Muscle of back (tissue), 11 donors: ENCODE results near the gene TXN2. TPM values are rescaled to one million over a fixed set of nuclear protein-coding genes. Genes with fewer than 3 reads are reported as not detected.
"Not testable (repeated sequence)": the region's sequence is repeated elsewhere in the genome, so short reads cannot be mapped to it uniquely, and the experiment has no call there.

Experiments
- DNase-seq, 3 donors: peaks; one replicate each; pipeline versions ENCODE4 v3.0.0 to v3.0.0-alpha.2; 2013
- polyA plus RNA-seq, 10 donors: library from polyadenylated mRNA; unstranded; fragments of 120-200 nt; gene quantifications; one replicate each; pipeline ENCODE4 v1.2.1, GENCODE V29; 2013; ENCODE audit not compliant: insufficient read length in 10 of 10

The TXN2 gene
- polyA plus RNA-seq, 10 donors = 92.9 to 113 (median 108) TPM

DNA sequence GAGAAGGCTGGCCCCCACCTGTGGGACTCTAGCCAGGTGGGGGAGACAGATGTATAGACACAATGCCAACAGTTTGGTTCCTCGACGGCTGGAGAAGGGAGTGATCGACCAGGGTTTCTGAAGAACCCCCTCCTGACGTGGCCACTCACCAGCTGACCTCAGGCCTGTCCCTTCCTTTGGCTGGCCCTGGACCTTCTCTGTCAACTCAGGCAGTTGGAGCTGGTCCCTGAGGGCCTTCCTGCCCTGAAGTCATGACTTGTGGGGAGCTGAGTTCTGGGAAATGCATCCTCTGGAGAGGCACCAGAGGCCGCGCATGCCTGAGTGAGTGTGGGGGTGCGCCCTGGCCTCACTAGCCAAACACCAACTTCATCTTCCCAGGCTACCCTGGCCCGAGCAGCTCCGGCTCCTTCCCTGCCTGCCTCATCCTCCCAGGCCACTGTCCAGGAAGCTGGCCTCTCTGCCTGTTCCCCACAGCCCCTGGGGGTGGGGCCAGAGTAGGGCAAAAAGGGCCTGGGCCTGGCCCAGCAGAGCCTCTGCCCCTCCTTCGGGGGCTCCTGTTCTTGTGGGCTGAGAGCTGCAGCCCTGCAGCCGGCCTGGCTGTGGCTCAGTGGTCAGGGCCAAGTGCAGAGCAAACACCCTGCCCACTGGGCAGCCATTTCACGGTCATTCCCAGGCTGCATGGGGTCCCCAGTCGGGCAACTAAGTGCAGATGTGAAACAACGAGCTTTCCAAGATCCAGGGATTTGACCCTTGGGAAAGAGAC is 23.6 kb downstream of the TXN2 start:
- no peak for DNase-seq

DNA sequence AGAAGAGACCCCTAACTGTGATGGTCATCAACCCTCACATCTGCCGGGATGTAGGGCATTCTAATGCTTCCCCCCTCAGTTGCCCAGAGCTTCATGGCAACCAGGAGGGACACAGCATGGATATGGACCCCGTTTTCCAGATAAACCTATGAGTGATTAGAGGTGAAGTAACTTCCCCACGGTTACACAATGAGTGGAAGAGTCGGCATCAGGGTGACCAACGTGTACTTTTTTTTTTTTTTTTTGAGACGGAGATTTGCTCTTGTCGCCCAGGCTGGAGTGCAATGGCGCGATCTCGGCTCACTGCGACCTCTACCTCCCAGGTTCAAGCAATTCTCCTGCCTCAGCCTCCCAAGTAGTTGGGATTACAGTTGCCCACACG is 25.0 kb downstream of the TXN2 start:
- no peak for DNase-seq

- DNase-seq = no peak
Measured at GRCh38 chr22:36455571-36456463, 25.6 kb downstream of the TXN2 start.

- peak; percentile 82 to 90 (median 85) for DNase-seq
Measured at GRCh38 chr22:36454916-36455570, 26.4 kb downstream of the TXN2 start.

DNA sequence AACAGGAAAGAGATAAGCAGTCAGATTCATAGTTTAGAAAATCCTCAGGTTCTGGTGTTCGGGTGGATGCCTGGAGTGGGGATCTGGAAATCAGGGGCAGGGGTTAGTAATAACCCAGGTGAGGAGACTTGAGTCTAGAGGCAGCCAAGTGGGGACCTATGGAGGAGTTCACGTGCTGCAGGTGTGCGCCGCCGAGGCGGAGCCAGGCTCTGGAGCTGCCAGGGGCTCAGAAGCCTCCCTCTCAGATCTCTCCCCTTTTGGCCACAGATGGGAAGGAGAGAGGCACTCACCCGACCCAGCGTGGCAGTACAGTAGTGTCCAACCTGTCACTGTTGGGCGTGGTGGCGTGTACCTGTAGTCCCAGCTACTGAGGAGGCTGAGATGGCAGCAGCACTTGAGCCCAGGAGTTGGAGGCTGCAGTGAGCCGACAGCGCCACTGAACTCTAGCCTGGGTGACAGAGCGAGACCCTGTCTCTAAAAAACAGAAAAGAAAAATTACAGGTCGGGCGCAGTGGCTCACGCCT is 27.5 kb downstream of the TXN2 start:
- no peak for DNase-seq

DNA sequence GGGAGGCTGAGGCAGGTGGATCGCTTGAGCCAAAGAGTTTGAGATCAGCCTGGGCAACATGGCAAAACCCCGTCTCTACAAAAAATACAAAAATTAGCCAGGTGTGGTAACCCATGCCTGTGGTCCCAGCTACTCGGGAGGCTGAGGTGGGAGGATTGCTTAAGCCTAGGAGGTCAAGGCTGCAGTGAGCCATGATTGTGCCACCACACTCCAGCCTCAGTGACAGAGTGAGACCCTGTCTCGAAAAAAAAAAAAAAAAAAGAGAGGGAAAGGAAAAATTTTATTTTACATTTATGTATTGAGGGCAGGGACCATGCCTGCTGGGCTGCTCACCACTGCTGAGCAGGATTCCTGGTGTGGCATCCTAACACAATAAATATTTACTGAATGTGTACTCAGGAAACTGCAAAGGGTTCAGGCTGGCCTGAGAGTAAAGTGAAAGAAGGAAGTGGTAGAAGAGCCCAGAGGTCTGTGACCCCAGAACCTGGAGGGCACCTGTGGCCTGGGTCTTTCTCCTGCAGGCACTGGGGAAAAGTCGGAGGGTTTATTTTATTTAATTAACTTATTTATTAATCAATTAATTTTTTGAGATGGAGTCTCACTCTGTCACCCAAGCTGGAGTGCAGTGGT is 28.3 kb downstream of the TXN2 start:
- DNase-seq = not testable (repeated sequence)

DNA sequence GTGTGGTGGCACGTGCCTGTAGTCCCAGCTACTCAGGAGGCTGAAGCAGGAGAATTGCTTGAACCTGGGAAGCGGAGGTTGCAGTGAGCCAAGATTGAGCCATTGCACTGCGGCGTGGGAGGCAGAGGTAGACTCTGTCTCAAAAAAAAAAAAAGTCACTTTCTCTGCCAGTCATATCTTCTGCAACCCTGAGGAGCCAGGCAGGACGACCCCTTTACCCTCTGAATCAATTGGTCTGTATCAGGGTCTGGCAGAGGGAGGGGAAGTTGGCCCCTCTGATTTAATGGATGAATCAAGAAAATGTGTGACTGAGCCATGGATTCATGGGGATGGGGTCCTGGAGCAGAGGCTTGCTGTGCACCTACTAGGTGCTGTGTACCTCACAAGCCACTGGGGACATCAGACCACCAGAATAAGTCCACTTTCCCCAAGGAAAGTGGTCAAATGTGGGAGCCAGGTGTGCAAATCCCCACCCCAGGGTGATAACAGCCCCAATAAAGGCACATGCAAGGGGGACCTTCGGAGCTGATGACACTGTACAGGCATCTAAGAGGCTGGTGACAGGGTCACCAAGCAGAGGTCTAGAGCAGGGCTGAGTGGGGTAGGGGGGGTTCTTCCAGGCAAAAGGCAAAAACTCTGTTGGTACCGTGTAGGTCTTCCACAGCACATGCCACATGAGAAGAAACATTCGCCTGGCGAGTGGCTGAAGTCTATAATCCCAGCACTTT is 29.0 kb downstream of the TXN2 start:
- DNase-seq = no peak

DNA sequence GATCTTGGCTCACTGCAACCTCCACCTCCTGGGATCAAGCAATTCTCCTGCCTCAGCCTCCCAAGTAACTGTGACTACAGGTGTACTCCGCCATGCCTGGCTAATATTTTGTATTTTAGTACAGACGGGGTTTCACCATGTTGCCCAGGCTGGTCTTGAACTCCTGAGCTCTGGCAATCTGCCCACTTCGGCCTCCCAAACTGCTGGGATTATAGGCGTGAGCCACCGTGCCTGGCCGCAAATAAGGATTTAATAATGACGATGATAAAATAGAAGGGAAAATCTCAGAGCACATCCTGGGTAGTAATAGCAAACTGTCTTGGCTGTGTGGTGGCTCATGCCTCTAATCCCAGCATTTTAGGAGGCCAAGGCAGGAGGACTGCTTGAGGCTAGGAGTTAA is 30.5 kb downstream of the TXN2 start:
- not testable (repeated sequence) for DNase-seq

DNA sequence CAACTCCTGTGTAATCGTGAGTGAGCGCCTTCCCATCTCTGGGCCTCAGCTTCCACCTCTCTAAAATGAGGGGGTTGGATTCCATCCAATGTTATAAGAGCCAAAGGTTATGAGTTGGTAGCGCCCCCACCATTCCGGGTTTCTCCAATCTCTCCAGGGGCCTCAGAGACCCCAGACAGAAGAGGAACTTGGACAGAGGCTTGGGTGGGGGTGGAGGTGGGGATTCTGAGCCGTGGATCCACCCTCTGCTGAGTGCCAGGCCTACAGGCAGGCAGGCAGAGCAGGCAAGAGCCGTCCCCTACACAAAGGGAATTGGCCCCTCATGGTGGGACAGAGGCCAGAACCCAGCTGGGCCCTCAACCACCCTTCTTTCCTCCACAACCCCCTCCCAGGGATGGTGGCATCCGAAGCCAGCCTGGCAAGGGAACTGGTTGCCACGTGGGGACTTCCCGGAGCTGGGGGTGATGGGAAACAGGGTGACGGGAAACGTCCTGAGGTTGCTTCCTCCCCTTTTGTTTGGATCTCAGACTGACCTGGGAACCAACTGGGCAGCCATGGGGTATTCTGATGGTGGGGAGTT is 31.8 kb downstream of the TXN2 start:
- no peak for DNase-seq

GRCh38 chr22:36447632-36448031 is 33.8 kb downstream of the TXN2 start:
- no peak for DNase-seq

DNA sequence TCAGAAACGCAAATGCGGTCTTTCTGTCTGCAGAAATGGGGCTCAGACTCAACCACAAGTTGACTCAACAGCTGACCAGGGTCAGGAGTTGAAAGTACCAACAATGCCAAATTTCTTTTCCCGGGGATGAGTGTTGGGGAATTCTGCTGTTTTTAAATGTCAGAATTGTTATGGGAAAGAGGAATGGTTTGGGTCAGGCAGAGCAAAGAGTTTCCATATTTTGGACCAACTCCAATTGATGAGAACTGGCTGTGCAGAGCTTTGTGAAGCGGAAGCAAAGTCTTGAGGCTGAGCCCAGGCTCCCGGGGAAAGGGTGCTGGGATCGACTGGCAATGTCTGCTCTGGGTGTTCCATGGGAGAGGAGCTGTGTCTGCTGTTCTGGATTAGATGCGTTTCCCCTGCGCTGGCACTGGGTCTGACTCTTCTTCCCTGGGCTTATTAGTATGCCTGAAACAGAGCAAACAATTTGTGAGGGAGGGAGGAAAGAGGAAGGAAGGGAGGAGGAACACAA is 36.2 kb downstream of the TXN2 start:
- no peak for DNase-seq

DNA sequence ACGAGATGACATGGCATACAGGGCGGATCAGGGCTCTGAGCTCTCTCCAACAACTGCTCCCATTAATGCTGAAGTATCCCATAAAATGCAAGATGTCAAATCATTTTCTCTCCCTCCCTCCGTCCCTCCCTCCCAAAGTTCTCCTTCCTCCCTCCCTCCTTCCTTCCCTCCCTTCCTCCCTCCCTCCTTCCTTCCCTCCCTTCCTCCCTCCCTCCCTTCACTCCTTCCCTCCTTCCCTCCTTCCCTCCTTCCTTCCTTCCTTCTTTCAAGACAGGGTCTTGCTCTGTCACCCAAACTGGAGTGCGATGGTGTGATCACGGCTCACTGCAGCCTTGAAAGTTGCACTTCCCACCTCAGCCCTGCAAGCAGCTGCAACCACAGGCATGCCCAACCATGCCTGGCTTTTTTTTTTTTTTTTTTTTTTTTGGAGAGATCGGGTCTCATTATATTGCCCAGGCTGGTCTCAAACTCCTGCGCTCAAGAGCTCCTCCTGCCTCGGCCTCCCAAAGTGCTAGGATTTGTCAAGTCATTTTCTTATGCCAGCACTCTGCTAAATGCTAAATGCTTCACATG is 38.2 kb downstream of the TXN2 start:
- DNase-seq = no peak

GRCh38 chr22:36442506-36443197 is 38.8 kb downstream of the TXN2 start:
- DNase-seq = no peak

- no peak for DNase-seq
Measured at GRCh38 chr22:36440429-36441002, 40.9 kb downstream of the TXN2 start.

DNA sequence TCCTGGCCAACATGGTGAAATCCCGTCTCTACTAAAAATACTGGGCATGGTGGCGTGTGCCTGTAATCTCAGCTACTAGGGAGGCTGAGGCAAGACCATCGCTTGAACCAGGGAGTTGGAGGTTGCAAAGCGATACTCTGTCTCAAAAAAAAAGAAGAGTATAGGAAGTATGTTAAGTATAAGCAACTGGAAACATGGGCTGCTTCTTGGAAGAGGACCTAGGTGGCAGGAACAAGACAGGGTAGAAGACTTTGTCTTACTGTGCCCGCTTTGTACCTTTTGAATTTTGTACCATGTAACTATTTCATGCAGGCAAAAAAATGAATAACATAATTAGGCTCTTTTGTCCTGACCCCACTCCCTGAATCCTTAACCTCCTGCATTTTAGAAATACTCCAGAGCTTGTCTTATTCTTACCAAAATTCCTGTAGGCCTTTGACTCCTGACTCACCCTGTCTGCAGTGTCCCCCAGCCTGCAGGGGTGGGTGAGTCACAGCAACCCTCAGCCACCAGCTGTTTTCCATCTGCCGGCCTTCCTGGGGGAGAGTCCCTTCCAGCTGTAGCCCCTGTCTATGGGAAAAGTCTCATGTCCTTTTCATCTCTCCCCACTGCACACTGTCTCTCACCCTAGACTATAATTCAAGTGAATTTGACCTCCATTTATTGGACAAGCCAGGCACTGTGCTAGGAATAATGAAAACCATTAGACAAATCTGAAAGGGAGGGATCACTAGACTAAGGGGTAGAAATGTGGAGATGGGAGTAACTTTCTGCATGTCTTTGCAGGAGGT is 41.8 kb downstream of the TXN2 start:
- DNase-seq = peak in 2 of 3 donors; percentile 56 to 81

GRCh38 chr22:36435516-36436415 is 45.7 kb downstream of the TXN2 start:
- DNase-seq = no peak
